HL-60 (cell line): ENCODE measurements around the gene COL4A6.

Experiments
- DNase-seq, 2 experiments: peaks; one replicate each; pipeline ENCODE4 v3.0.0-alpha.2; 2010 to 2020; ENCODE audit warnings: low read depth in 1 of 2, low spot score in 1 of 2
- H3K27ac ChIP-seq: fragments of 250-450 bp; sonication (Bioruptor Pico); replicated peaks from 2 replicates; pipeline ENCODE4 v1.5.1; 2020; ENCODE audit warnings: mild to moderate bottlenecking, moderate library complexity
- H3K27me3 ChIP-seq: fragments of 250-450 bp; sonication (Bioruptor Pico); 2 replicates; pipeline ENCODE4 v1.5.1; 2021; ENCODE audit warnings: mild to moderate bottlenecking, moderate library complexity; ENCODE audit not compliant: insufficient read depth, poor library complexity, severe bottlenecking
- H3K4me3 ChIP-seq: replicated peaks from 2 replicates; pipeline ENCODE4 v1.5.1; 2011; ENCODE audit warnings: mild to moderate bottlenecking, control low read depth, low read length; ENCODE audit not compliant: insufficient read depth
- GABPA ChIP-seq: IDR thresholded peaks from 2 replicates; pipeline ENCODE4 v1.6.1; 2012; ENCODE audit warnings: low read depth
- POLR2AphosphoS5 ChIP-seq: IDR thresholded peaks from 2 replicates; pipeline ENCODE4 v1.6.1; 2012; ENCODE audit warnings: low read depth
- SPI1 ChIP-seq: IDR thresholded peaks from 2 replicates; pipeline ENCODE4 v1.6.1; 2012; ENCODE audit warnings: low read depth, mild to moderate bottlenecking, borderline replicate concordance
- TF ChIP-seq, protein P1 (sequence below): IDR thresholded peaks from 2 replicates; pipeline ENCODE4 v1.6.1; 2012; ENCODE audit warnings: low read depth; ENCODE audit not compliant: insufficient replicate concordance
- TF ChIP-seq, protein P2 (sequence below): IDR thresholded peaks from one replicate; pipeline ENCODE4 v1.5.1; 2011; ENCODE audit warnings: low read length, control low read depth, inconsistent platforms; ENCODE audit not compliant: insufficient read depth

COL4A6 gene

DNA sequence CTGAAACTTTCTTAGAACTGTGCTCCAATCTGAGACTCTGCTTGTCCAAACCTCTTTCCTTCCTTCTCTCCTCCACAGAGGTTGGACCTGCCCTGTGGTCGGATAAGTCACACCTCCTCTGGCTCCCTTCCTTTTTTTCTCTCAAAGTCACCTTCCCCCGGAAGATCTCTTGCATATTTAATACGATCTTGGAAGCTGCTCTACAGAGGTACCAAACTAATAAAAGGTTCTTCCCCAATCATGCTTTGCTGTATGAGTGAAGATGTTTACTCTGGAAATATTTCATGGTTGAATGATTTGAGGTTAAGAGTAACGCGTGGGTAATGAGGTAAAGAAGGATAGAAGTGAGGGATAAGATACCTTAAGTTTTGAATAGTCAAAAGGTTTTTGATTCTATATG is 180.7 kb downstream of the COL4A6 start:
- no peak for DNase-seq
- Histone ChIP-seq H3K27me3 (no peaks in the 10 kb centered on the region), H3K27ac (no peak overlapping the region), H3K4me3 (no peak overlapping the region)
- TF ChIP-seq, protein P1, sequence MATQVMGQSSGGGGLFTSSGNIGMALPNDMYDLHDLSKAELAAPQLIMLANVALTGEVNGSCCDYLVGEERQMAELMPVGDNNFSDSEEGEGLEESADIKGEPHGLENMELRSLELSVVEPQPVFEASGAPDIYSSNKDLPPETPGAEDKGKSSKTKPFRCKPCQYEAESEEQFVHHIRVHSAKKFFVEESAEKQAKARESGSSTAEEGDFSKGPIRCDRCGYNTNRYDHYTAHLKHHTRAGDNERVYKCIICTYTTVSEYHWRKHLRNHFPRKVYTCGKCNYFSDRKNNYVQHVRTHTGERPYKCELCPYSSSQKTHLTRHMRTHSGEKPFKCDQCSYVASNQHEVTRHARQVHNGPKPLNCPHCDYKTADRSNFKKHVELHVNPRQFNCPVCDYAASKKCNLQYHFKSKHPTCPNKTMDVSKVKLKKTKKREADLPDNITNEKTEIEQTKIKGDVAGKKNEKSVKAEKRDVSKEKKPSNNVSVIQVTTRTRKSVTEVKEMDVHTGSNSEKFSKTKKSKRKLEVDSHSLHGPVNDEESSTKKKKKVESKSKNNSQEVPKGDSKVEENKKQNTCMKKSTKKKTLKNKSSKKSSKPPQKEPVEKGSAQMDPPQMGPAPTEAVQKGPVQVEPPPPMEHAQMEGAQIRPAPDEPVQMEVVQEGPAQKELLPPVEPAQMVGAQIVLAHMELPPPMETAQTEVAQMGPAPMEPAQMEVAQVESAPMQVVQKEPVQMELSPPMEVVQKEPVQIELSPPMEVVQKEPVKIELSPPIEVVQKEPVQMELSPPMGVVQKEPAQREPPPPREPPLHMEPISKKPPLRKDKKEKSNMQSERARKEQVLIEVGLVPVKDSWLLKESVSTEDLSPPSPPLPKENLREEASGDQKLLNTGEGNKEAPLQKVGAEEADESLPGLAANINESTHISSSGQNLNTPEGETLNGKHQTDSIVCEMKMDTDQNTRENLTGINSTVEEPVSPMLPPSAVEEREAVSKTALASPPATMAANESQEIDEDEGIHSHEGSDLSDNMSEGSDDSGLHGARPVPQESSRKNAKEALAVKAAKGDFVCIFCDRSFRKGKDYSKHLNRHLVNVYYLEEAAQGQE: no peak
- TF ChIP-seq, protein P2, sequence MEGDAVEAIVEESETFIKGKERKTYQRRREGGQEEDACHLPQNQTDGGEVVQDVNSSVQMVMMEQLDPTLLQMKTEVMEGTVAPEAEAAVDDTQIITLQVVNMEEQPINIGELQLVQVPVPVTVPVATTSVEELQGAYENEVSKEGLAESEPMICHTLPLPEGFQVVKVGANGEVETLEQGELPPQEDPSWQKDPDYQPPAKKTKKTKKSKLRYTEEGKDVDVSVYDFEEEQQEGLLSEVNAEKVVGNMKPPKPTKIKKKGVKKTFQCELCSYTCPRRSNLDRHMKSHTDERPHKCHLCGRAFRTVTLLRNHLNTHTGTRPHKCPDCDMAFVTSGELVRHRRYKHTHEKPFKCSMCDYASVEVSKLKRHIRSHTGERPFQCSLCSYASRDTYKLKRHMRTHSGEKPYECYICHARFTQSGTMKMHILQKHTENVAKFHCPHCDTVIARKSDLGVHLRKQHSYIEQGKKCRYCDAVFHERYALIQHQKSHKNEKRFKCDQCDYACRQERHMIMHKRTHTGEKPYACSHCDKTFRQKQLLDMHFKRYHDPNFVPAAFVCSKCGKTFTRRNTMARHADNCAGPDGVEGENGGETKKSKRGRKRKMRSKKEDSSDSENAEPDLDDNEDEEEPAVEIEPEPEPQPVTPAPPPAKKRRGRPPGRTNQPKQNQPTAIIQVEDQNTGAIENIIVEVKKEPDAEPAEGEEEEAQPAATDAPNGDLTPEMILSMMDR: no peak
- TF ChIP-seq SPI1 (no peak), GABPA (no peak), POLR2AphosphoS5 (no peak)

DNA sequence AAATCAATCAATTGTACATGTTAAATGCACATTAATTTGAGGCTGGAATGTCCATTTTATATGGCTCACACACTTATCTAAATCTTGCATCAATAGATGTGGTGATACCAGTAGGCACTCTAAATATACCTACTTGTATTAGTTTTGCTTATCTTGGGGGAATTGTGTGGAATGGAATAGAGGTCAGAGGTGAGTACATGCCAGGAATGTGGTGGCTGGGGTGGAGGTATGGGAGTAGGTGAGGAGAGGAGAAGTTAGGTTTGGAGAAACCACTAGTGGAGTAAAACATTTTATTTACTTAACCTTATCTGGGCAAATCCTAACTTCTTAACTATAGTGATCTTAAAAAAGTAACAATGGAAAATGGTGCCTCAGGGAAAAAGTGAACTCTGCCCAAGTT is 183.6 kb downstream of the COL4A6 start:
- H3K27me3 ChIP-seq: no peaks in the 10 kb centered on the region
- DNase-seq: no peak
- no peak overlapping the region for H3K4me3 ChIP-seq
- no peak overlapping the region for H3K27ac ChIP-seq
- TF ChIP-seq POLR2AphosphoS5 (no peak), SPI1 (no peak), GABPA (no peak)
- TF ChIP-seq, protein P1: no peak
- TF ChIP-seq, protein P2: no peak

DNA sequence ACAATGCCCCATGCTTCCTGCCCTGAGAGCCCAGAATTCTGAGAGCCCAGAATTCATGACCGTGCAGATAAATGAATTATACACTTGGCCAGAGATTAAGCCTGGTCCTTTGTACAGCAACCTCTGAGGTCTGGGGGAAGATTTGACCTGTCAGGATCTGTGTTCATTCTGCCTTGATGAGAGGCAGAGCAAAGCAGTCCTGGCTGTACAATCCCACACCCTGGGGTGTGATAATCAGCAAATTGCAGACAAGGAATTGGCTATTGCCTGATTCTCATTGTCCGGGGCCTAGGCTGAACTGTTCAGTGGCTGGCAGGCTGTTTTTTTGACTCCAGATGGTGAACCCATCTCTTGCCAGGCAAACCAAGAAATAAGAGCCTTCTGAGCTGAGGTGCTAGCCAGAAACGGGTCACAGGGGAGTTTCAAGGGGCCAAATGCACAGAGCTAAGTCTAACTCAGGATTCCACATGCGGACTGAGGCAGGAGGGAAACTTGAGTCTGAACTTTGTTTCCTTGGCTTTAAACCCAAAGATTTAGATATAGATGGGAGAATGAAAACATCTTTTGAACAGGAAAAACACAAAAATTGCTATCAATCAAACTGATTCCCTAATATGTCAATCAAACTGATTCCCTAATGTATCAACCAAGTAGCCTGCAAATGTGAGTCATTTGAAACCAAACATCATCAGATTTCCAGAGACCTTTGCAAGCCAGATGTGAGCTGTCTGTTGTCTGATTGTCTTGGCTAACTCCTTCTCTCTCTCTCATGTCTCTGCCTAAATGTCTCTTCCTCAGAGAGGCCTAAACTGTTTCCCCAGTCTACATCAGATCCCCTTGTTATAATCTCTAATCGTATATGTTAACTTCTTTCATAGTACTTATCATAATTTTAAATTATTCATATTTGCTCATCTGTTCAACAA is 187.3 kb downstream of the COL4A6 start:
- no peak overlapping the region for H3K4me3 ChIP-seq
- no peak for DNase-seq
- H3K27ac ChIP-seq: no peak overlapping the region
- TF ChIP-seq, protein P1: no peak
- TF ChIP-seq POLR2AphosphoS5 (no peak), GABPA (no peak), SPI1 (no peak)
- TF ChIP-seq, protein P2: no peak
- H3K27me3 ChIP-seq: no peaks in the 10 kb centered on the region
